ENCODE results near the gene OR2T33.
A peak's percentile ranks its signal among the peaks of the same experiment; 100 is the strongest.
"Not testable (repeated sequence)": the region's sequence is repeated elsewhere in the genome, so short reads cannot be mapped to it uniquely, and the experiment has no call there.

Gene OR2T33

GRCh38 chr1:248277876-248278275 lies at the start of gene OR2T33:
OR2T33 (minus strand) TSS chr1:248277976; CDS start chr1:248273814, 4,162 bp downstream.
- no peak for DNase-seq

- DNase-seq: no peak
These were observed 46.7 kb upstream of the OR2T33 start, which contains the start of gene OR2M7 for GRCh38 chr1:248324468-248324867. OR2M7 (minus strand) TSS chr1:248324568; CDS start chr1:248324568, 0 bp downstream.

GRCh38 chr1:248316796-248317195 lies 39.0 kb upstream of the OR2T33 start:
- DNase-seq: no peak

GRCh38 chr1:248306740-248307139 lies 29.0 kb upstream of the OR2T33 start:
- not testable (repeated sequence) for DNase-seq

- no peak for DNase-seq
These were observed 28.3 kb upstream of the OR2T33 start for GRCh38 chr1:248306103-248306502.

- not testable (repeated sequence) for DNase-seq
These were observed 27.9 kb upstream of the OR2T33 start for GRCh38 chr1:248305672-248306071.

- no peak for DNase-seq
These were observed 25.5 kb upstream of the OR2T33 start, which contains the start of gene OR2T12 for GRCh38 chr1:248303324-248303723. OR2T12 (minus strand) TSS chr1:248303424; CDS start chr1:248295578, 7,846 bp downstream.

GRCh38 chr1:248288391-248288790 lies 10.6 kb upstream of the OR2T33 start:
- DNase-seq: no peak

GRCh38 chr1:248273225-248273624 lies 4.6 kb downstream of the OR2T33 start:
- DNase-seq: not testable (repeated sequence)

GRCh38 chr1:248268178-248268577 lies 9.6 kb downstream of the OR2T33 start:
- DNase-seq: no peak

GRCh38 chr1:248259309-248259708 lies 18.5 kb downstream of the OR2T33 start:
- not testable (repeated sequence) for DNase-seq

- peak; percentile 32 for DNase-seq
These were observed 34.6 kb downstream of the OR2T33 start for GRCh38 chr1:248243204-248243603.

GRCh38 chr1:248239478-248239877 lies 38.3 kb downstream of the OR2T33 start:
- no peak for DNase-seq

GRCh38 chr1:248231117-248231516 lies 46.7 kb downstream of the OR2T33 start, which contains the start of gene OR2M4:
OR2M4 (plus strand) TSS chr1:248231417; CDS start chr1:248238929, 7,512 bp downstream.
- DNase-seq: no peak

- no peak for DNase-seq
These were observed 48.3 kb downstream of the OR2T33 start for GRCh38 chr1:248229360-248229908.

GRCh38 chr1:248225537-248225936 lies 52.2 kb downstream of the OR2T33 start:
- DNase-seq: no peak
